ENCODE data around the gene KCNQ4.

DNA sequence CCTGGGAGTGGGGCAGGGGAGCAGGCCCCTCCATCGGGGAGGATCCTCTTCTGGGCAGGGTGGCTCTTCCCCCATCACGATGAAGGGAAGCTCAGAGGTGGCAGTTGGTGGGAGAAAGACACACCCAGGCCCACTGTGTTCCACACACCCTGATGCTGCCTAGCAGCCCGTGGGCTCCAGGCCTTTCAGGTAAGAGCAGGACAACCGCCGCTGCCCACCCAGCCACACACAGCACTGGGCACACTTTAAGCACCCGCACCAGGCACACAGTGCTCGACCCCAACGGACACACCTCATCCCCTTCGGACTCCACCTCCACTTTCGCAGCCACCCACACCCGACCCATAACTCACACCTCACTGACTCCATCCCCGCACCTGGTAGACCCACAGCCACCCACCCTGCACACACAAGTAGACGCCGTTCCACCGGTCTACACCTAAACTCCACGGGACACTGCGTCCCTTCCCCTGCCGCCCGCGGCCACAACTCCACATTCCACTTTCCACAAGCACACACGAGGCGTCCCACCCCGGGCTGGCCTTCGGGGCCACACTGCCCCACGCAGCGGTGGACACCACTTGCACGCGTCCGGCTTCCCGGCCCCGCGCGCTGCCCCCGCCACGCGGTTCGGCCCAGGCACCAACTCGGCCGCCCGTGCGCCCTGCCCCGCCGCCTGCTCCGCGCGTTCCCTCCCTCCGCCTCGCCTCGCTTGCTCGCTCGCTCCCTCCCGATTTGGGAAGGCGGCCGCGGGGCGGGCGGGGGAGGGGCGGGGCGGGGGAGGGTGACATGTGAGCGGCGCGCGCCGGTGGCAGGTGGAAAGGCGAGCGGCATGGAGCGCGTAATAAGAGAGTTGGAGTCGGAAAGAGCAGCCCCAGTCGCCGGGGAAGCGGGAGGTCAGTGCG is at the start of gene KCNQ4:
- TF ChIP-seq, protein P1, sequence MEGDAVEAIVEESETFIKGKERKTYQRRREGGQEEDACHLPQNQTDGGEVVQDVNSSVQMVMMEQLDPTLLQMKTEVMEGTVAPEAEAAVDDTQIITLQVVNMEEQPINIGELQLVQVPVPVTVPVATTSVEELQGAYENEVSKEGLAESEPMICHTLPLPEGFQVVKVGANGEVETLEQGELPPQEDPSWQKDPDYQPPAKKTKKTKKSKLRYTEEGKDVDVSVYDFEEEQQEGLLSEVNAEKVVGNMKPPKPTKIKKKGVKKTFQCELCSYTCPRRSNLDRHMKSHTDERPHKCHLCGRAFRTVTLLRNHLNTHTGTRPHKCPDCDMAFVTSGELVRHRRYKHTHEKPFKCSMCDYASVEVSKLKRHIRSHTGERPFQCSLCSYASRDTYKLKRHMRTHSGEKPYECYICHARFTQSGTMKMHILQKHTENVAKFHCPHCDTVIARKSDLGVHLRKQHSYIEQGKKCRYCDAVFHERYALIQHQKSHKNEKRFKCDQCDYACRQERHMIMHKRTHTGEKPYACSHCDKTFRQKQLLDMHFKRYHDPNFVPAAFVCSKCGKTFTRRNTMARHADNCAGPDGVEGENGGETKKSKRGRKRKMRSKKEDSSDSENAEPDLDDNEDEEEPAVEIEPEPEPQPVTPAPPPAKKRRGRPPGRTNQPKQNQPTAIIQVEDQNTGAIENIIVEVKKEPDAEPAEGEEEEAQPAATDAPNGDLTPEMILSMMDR (IDR thresholded peaks at IDR 0.05; ENCODE audit: low read length), result no peak
- no peak for TF ChIP-seq EZH2 (IDR thresholded peaks at IDR 0.05; ENCODE audit: borderline replicate concordance, low read length)
